NCI-H2227 (cell line): ENCODE data around the gene PRTN3.
"Not testable (repeated sequence)": the region's sequence is repeated elsewhere in the genome, so short reads cannot be mapped to it uniquely, and the experiment has no call there.

Experiments
- DNase-seq: peaks from one replicate; lab custom pipeline; 2025; ENCODE audit not compliant: unreplicated experiment; lab: John Stamatoyannopoulos, UW

The PRTN3 gene

DNA sequence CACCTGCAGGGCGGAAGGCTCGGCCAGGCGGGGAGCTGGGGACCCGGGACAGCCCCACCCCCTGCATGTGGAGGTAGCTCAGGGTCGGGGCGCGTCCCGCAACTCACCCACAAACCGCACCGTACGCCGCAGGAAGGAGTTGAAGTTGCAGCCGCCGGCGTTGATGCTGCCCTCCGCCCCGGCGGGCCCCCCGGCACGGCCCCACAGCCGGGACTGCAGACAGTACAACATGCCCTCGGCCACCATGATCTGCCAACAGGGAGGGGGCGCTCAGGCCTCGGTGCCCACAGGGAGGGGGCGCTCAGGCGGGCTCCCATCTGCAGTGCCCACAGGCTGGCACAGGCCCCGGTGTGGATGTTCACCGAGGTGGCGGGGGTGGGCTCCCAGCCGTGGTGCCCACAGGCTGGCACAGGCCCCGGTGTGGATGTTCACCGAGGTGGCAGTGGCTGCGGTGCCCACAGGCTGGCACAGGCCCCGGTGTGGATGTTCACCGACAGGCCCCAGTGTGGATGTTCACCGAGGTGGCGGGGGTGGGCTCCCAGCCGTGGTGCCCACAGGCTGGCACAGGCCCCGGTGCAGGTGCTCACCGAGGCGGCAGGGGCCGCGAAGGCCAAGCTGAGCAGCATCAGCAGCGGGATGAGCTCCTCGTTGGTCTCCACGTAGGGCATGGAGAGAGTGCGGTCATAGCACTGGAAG is 25.6 kb upstream of the PRTN3 start:
- DNase-seq, result no peak

DNA sequence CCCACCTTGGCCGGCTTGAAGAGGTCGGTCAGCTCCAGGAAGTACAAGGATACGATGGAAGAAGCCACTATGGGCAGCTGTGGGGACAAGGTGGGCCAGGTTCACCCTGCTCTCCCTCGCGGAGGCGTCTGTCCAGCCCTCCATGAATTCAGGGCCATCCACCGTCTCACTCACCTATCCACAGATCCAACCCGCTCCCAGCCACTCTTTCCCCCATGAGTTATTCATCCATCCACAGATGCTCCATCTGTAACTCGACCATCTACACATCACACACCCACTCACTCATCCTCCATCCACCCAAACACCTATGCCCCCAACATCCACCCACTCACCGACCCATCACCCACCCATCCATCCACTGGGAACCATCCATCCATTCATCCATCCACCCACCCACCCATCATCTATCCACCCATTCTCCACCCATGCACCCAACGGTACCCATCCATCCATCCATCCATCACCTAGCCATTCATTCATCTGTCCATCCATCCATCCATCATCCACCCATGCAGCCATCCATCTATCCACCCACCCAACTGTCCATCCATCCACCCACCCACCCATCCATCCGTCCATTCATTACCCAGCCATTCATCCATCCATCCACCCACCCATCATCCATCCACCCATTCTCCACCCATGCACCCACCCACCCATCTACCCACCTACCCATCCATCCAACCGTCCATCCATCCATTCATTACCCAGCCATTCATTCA is 24.9 kb upstream of the PRTN3 start:
- no peak for DNase-seq

DNA sequence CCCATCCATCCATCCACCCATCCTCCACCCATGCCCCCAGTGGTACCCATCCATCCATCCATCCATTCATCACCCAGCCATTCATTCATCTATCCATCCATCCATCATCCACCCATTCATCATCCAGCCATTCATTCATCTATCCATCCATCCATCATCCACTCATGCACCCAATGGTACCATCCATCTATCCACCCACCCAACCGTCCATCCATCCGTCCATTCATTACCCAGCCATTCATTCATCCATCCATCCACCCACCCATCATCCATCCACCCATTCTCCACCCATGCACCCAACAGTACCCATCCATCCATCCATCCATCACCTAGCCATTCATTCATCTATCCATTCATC is 24.3 kb upstream of the PRTN3 start:
- DNase-seq, result no peak

DNA sequence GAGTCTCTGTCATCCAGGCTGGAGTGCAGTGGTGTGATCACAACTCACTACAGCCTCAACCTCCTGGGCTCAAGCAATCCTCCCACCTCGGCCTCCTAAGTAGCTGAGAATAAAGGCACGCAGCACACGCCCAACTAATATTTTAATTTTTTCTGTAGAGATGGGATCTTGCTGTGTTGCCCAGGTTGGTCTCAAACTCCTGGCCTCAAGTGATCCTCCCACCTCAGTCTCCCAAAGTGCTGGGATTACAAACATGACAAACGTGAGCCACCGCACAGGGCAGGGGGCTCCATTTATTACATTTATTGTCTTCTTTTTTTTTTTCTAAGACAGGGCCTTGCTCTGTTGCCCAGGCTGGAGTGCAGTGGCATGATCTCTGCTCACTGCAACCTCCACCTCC is 20.6 kb upstream of the PRTN3 start:
- DNase-seq, result not testable (repeated sequence)

DNA sequence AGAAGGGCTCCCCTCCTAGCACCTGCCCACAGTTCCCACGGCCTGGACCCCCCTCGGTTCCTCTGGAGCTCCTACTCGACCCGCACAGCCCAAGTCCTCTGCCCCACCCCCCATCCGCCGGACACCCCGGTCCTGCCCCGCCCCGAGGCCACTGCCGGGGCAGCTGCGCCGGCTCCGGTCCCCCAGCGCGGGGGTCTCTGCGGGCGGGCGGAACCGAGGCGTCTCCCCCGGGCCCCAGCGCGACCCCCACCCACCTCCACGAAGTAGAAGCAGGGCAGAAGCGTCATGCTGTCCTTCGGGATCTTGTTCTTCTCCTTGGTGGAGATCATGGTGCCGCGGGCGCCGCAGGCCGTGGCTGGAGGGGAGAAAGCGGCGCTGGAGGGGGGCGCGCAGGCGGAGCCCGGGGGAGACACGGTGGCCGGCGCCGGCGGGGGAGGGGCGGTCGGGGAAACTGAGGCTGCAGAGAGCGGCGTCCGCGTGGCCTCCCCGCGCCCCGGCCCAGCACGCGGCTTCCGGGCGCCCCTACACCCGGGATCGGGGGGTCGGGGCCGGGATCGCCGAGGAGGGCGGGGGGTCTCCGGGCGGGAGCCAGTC is 19.5 kb upstream of the PRTN3 start:
- DNase-seq, result peak; percentile 15

DNA sequence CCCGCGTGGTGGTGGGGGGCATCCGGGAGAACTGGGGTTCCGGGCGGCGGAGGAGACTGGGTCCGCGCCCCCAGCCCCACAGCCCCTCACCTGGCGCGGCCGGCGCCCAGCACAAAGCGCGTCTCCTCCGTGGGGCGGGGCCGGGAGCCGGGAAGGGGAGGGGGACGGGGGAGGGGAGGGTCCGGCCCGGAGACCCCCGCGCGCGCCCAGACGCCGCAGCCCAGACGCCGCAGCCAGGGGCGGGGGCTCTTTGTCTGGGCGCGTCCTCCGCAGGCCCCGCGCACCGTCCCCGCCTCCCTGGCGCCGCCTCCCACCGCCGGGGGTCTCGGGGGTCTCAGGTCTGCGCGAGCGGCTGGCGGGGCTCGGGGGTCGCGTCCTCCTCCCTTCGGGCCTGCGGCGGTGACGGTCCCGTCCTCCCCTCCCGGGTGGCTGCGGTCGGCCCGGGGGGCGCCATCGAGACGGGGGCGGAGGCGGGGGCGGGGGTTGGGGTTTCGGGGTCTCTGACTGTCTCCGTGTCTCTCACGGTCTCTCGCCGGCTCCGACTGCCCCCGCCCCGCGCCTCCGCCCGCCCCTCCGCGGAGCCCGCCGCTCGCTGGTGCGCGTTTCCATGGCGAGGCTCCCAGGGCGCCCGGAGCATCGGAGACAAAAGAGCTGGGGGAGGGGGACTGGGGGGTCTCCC is 18.8 kb upstream of the PRTN3 start, which contains the start of gene PLPPR3:
Gene PLPPR3 (minus strand): TSS at position 131 of the 679 bp plus-strand sequence. CDS start 396 bp downstream, outside the sequence.
- peak; percentile 76 for DNase-seq

DNA sequence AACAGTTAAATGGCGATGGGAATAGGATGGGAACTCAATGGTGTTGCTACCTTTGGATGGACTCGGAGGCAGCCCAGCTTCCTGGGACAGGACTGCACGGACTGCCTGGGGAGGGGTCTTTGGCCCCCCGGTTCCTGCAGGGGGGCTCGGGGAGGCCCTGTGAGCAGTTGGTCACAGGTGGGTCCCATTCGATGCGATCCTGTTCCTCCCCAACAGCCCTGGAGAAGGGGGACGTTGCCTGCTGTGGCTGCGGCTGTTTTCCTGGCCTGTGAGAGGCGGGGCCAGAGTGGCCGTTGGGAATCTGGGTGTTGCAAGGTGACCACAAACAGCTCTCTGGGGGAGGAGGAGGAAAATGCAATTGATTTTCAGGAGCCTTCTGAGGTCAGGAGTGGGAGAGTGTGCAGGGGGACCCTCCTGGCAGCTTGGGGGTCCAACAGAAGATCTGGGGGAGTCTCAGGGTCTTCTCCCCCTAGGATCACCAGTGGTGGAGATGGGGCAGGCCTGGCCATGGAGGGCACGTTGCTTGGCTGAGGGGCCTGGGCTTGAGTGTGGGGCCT is 17.2 kb upstream of the PRTN3 start:
- no peak for DNase-seq

DNA sequence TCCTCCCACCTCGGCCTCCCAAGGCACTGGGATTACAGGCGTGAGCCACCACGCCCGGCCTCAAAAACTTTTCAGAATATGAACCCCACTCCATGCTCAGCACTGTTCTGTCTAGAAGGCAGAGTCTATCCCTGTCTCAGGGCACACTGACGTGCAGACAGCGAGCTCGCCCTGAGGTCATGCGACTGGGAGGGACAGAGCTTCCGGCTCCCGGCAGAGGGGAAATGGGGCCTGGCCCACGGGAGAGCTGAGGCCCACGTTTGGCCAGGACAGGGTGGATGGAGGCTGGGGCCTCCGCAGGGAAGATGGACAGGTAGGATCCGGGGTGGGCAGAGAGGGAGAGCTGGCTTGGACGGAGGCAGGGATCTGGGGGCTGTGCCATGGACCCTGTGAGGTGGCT is 15.9 kb upstream of the PRTN3 start:
- DNase-seq, result no peak

DNA sequence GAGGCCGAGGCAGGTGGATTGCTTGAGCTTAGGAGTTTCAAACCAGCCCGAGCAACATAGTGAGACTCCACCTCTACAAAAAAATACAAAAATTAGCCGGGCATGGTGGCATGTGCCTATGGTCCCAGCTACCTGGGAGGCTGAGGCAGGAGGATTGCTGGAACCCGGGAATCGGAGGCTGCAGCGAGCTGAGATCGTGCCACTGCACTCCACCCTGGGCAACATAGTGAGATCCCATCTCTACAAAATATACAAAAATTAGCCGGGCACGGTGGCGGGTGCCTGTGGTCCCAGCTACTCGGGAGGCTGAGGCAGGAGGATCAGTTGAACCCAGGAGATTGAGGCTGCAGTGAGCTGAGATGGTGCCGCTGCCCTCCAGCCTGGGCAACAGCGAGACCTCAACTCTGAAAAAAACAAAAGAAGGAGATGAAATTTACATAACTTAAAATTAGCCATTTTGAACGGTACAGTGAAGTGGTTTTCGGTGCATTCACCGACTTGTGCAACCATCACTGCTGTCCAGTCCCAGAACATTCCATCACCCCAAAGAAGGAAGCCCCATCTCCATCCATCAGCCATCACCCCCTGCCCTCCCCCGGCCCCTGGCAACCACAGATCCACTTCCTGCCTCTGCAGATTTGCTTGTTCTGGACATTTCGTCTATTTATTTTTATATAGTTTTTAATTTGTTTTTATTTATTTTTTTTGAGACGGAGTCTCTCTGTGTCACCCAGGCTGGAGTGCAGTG is 14.7 kb upstream of the PRTN3 start:
- DNase-seq, result no peak

DNA sequence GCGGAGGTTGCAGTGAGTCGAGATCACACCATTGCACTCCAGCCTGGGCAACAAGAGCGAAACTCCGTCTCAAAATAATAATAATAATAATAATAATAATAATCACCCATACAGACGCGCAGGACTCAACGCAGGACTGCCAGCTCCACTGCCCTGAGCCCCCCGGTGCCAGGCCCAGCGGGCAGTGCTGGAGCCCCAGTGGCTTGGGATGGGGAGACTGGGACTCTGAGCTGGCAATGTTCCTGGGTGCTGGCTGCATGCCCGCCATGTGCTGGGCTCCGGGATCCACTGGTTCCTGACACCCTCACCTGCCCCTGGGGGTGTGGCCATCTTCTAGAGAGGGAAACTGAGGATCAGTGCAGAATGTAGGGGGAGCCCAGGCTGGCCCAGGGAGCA is 13.5 kb upstream of the PRTN3 start:
- DNase-seq, result no peak

DNA sequence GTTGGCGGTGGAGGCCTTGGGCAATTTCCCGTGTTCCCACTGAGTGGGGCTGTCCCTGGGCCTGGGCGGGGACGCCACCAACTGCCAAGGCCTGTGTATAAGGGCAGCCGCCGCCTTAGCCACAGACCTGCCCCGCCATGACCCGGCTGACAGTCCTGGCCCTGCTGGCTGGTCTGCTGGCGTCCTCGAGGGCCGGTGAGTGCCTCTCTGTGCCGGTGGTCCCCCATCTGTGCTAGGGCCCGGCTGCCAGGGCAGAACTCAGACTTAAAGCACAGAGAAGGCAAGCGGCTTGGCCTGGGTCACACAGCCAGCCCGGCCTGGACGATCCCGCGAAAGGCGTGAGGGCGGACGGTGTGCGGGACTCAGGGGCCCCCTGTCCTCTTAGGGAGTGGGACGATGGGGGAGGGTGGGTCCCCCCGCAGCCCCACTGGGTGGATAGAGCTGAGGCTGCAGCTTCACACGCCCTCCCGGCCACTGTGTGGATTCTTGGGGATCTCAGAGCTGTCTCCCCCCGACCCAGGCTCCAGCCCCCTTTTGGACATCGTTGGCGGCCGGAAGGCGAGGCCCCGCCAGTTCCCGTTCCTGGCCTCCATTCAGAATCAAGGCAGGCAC is 13.0 kb upstream of the PRTN3 start, which contains the start of gene AZU1:
Gene AZU1 (plus strand): TSS at position 128 of the 612 bp plus-strand sequence. CDS start 10 bp downstream, at position 138.
- DNase-seq, result no peak

DNA sequence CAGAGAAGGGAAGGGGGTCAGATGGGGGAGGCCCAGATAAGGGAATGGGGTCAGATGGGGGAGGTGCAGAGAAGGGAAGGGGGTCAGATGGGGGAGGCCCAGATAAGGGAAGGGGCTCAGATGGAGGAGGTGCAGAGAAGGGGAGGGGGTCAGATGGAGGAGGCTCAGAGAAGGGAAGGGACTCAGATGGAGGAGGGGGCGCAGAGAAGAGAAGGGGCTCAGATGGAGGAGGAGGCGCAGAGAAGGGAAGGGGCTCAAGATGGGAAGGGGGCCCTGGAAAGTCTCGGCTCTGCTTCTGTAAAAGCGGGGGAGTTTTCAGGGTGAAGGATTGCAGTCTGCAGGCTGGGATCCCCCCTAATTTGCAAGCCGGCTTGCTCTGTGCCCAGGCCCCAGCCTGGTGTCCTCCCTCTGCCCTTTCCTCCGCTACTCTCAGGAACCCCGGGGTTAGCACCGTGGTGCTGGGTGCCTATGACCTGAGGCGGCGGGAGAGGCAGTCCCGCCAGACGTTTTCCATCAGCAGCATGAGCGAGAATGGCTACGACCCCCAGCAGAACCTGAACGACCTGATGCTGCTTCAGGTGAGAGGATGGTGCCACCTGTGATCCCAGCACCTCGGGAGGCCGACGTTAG is 11.6 kb upstream of the PRTN3 start:
- no peak for DNase-seq

DNA sequence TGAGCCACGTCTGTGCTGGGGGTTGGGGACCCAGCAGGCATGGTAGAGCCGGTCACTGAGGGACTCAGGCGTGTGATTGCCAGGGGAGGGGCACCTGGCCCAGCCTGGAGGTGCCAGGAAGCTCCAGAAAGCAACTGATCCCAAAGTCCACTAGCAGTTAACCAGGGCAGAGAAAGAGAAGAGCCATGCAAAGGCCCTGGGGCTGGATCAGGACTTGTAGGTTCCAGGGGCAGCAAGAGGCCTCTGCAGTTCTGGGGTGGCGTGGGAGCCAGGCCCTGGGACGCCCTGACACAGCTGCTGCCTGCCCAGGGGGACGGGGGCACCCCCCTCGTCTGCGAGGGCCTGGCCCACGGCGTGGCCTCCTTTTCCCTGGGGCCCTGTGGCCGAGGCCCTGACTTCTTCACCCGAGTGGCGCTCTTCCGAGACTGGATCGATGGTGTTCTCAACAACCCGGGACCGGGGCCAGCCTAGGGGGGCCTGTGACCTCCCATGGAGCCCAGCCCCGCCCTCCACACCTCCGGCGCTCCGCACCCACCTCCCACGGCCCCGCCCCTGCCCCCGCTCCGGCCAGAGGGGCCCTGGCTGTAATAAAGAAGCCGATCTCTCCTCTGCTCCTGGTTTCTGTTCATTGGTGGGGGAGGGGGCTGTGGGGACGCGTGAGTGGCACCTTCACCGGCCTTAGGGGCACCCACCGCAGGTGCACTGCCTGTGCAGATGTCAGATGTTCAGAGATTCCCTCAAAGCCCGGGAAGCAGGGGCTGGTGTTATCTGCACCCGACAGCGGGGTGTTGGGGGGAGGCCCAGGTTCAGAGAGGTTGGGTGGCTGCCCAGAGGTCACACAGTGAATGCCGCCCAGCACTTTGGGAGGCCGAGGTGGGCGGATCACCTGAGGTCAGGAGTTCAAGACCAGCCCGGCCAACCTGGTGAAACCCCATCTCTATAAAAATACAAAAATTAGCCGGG is 9.1 kb upstream of the PRTN3 start:
- no peak for DNase-seq

DNA sequence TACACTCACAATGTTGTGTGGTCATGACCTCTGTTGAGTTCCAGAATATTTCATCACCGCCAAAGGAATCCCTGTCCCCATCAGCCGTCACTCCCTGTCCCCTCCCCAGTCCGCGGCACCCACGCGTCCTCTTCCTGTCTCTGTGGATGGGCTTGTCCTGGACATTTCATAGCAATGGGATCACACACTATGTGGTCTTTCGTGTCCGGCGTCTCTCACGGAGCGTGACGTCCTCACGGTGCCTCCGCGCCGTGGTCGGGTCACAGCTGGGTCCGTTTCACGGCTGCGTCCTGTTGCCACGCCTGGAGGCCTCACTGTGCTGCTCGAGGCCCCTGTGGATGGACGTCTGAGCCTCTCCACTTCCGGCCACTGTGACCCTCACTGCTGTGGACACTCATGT is 6.6 kb upstream of the PRTN3 start:
- no peak for DNase-seq

DNA sequence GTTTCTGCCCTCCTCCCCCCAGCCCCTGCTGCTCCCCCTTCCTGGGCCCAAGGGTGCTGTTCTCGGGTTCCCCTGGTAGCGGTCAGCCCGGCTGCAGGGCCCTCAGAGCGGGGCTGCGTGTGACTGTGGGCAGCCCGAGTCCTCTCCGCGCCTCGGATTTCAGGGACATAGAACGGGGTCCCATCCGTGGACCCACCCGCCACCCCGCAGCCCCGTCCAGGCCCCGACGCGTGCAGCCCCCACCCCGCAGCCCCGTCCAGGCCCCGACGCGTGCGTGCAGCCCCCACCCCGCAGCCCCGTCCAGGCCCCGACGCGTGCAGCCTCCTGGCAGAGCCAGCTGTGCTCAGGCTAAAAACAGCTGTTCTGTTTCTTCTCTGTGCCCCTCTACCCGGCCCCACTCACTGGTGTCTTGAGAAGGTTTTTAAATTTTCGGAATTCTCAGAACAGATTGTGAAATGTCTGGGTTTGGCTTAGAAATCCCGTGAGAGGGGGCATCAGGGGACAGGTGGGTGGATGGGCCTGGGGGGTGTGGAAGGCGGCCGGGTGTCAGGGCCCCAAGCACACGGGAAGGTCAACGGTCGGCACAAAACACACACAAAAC is 5.5 kb upstream of the PRTN3 start:
- no peak for DNase-seq

DNA sequence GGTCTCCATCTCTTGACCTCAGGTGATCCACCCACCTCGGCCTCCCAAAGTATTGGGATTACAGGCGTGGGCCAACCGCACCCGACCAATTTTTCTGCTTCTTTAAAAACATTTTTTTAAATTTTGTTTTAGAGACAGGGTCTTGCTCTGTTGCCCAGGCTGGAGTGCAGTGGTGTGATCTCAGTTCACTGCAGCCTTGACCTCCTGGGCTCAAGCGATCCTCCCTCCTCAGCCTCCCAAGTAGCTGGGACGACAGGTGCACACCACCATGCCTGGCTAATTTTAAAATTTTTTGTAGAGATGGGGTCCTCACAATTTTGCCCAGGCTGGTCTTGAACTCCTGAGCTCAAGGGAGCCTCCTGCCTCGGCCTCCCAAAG is 2.0 kb downstream of the PRTN3 start:
- DNase-seq, result not testable (repeated sequence)

DNA sequence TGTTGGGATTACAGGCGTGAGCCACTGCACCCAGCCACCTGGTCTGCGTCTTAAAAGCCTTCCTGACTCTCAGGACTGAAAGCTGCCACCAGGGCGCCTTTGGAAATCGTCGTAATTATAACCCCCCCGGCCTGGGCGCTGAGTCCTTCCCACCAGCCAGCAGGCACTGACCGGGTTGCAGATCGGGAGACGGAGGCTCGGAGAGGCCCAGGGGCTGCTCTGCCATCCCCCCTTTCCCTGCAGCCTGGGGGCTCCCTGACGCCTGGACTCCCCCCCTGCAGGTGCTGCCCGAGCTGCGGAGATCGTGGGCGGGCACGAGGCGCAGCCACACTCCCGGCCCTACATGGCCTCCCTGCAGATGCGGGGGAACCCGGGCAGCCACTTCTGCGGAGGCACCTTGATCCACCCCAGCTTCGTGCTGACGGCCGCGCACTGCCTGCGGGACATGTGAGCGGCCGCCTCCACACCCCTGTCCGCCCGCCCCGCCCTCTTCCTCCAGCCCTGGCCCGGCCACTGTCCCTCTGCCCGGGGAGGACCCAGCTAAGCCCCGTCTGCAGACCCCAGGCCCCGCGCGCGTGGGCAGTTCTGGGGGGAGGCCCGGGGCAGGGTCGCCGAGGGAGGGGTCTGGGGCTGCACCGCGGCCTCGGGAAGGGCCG is 2.5 kb downstream of the PRTN3 start:
- DNase-seq, result peak; percentile 51
